GM18951 (cell line): ENCODE data around the gene SLC49A3.

ENCODE experiments used
- POLR2A ChIP-seq: IDR thresholded peaks from 4 replicates; pipeline ENCODE4 v1.6.1; 2011; ENCODE audit warnings: mild to moderate bottlenecking; ENCODE audit not compliant: insufficient read length, insufficient read depth; ENCODE audit errors: extremely low read depth
- in situ Hi-C: fragments of 300-500 bp; cut with MboI; formaldehyde crosslinking; loops from one replicate; pipeline ENCODE4 v1.12.0; 2022; ENCODE audit warnings: low sequenced_read_pairs, mixed read lengths, inconsistent platforms; ENCODE audit not compliant: unreplicated experiment

SLC49A3 gene

DNA sequence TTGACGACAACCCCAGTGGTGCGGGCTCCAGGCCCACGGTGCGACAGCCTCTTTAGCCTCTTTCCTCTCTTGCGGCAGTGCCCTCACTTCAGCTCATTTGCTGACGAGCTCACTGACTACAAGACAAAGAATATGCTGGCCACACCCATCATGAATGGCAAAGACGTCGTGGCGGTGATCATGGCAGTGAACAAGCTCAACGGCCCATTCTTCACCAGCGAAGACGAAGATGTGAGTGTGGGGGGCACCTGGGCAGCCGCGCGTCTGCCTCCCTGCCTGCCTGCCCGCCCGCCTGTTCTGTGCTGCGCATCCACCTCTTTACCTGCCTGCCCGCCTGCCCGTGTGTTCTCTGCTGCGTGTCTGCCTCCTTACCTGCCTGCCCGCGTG is 54.4 kb downstream of the SLC49A3 start:
- in situ Hi-C loops = no loop called here

DNA sequence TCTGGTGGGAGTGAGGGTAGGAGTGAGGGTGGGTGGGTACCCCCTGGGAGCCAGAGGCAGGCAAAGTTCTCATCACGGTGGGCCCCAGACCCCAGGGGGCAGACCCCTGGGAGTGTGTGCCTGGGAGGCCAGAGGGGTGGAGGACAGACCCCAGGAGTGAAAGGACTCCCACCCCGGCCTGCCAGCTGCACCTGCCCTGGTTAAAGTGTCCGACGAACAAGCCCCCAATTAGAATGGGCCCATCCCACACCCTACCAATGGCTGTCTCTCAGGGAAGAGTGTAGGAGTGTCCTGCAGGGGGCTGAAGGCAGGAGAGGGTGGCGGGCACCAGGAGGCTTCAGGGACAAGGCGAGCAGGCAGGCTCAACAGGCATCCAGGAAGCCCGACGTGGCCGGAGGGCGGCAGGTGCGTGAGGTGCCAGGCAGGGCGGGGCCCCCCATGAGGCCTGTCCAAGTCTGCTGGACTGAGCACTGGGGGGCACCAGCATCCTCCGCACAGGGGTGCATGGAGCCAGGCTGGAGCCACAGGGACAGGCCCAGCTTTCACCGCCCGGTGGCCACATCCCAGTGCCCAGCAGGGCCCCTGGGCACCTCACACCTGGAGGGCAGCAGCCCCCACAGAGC is 54.9 kb downstream of the SLC49A3 start:
- no peak for TF ChIP-seq POLR2A
- in situ Hi-C loops = no loop called here

More for the DNA sequence above, 54.4 kb downstream of the SLC49A3 start:
- no peak for TF ChIP-seq POLR2A

DNA sequence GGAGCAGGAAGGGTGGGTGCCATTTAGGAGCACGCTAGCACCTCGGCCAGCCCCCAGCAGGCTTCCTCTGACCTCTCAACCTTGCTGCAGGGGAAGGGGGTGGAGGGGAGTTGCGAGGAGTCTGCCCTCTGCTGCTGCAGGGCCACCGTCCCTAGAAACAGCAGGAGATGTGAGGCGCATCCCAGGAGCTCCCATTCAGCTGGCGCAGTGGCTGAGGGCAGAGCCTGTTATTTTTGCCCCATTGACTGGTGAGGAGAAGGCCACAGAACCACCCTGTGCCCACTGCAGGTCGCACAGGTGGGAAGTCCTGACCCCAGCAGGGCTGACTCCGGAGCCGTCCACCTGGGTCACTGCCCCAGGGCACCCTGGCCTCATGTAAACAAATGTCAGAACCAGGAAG is 55.5 kb downstream of the SLC49A3 start:
- TF ChIP-seq POLR2A = no peak
- in situ Hi-C loops = no loop called here

DNA sequence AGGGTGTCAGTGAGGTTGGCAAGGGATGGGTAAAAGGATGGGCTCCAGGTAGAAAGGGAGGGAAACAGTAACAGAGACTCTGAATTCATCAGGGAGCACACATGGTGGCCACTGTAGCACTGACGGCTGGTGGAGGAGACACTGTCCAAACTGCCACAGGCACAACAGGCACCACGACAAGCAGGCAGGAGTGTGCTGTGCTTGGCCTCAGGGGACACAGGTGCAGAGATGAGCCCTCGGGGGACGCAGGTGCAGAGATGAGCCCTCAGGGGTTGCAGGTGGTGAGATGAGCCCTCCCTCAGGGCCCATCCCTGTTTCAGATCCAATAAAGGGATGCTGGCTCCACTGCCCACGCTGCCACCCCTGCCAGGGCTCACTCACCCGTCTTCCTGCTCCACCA is 56.0 kb downstream of the SLC49A3 start:
- TF ChIP-seq POLR2A = no peak
- in situ Hi-C loops = no loop called here

- no peak for TF ChIP-seq POLR2A
- in situ Hi-C loops = no loop called here
Measured at GRCh38 chr4:632196-632790, 56.7 kb downstream of the SLC49A3 start.
